SK-N-MC (cell line): Measurements from ENCODE around the gene PRKG1.
"Not testable (repeated sequence)": the region's sequence is repeated elsewhere in the genome, so short reads cannot be mapped to it uniquely, and the experiment has no call there.

Experiments used
- DNase-seq: peaks from one replicate; pipeline ENCODE4 v3.0.0-alpha.2; 2011; ENCODE audit warnings: low read depth, low spot score
- H3K27ac ChIP-seq: fragments of 200-600 bp; sonication (generic); 2 replicates; pipeline ENCODE4 v1.5.1; 2016; ENCODE audit warnings: mixed run types
- H3K36me3 ChIP-seq: fragments of 200-600 bp; sonication (generic); 2 replicates; pipeline ENCODE4 v1.6.1; 2017; ENCODE audit warnings: antibody characterized with exemption, low read length, mixed read lengths; ENCODE audit not compliant: insufficient read depth
- H3K4me3 ChIP-seq: fragments of 200-600 bp; sonication (generic); 2 replicates; pipeline ENCODE4 v1.5.1; 2016
- H3K9ac ChIP-seq: fragments of 200-600 bp; sonication (generic); 2 replicates; pipeline ENCODE4 v1.8.0; 2017; ENCODE audit warnings: mixed run types, mixed read lengths; ENCODE audit not compliant: insufficient read length
- H3K9me3 ChIP-seq: fragments of 200-600 bp; sonication (generic); 2 replicates; pipeline ENCODE4 v1.6.1; 2017; ENCODE audit warnings: low read depth, mild to moderate bottlenecking, antibody characterized with exemption, low read length, moderate library complexity, mixed read lengths
- EZH2 ChIP-seq: fragments of 200-600 bp; sonication (generic); IDR thresholded peaks from one replicate; pipeline ENCODE4 v1.6.1; 2017; ENCODE audit warnings: antibody characterized with exemption
- FOXP2 ChIP-seq: optimal IDR thresholded peaks from 2 replicates; pipeline ENCODE3; 2011; ENCODE audit warnings: mild to moderate bottlenecking, moderate library complexity; ENCODE audit not compliant: insufficient read depth; ENCODE audit errors: extremely low read length, control extremely low read depth
- POLR2AphosphoS5 ChIP-seq: IDR thresholded peaks from 2 replicates; pipeline ENCODE4 v1.6.1; 2012; ENCODE audit warnings: mild to moderate bottlenecking, low read depth, low read length, borderline replicate concordance

PRKG1 gene

DNA sequence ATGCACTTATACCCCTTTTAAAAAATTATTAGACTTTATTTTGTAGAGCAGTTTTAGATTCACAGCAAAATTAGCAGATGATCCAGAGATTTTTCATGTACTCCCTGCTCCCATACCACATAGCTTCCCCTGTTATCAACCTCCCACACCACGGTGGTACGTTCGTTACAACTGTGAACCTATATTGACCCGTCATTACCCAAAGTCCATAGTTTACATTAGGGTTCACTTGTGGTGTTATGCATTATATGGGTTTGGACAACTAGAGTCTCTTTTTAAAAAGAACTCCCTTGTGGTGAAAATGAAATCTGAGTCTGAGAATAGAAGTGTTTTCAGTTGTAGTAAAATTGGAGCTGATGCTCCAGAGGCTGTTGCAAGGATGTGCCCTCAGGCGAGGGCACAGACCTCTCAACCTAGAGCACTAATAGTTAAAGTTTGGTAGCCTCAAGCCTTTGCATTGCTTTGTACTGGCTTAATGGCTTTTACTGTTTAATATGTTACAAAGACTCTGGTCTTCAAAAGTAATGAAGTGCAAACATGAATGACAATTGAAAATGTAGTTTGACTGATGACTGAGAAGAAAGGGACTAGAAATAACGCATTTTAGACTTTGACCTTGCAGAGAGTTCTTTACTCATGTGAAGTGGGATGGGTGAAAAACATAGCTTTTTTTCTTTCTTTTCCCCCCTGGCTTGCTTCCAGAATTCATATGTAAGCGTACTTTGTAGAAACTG is 655.7 kb downstream of the PRKG1 start:
- no peak overlapping the region for H3K27ac ChIP-seq
- DNase-seq: no peak

DNA sequence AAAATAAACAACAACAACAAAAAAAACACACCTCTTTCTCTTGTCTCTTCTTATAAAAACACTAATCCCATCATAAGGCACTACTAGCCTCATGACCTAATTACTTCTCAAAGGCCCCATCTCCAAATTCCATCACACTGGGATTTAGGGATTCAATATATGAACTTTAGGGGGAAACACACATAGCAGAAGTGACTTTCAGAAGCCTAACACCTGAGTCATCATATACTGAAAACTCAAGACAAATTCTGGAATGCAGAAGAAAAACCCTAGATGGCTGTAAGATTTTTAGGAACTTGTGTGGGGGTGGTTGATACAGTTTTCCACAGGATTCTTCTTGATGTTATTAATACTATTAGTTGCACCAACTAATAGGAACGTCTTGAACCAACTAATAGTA is 658.8 kb downstream of the PRKG1 start:
- no peak for DNase-seq
- Histone ChIP-seq H3K9ac (no peak overlapping the region), H3K27ac (no peak overlapping the region), H3K4me3 (no peak overlapping the region), H3K36me3 (no peaks in the 10 kb centered on the region), H3K9me3 (no peaks in the 10 kb centered on the region)
- no peak for TF ChIP-seq FOXP2
- TF ChIP-seq POLR2AphosphoS5: no peak
- no peak for TF ChIP-seq EZH2

More for the DNA sequence above, 655.7 kb downstream of the PRKG1 start:
- no peak for TF ChIP-seq FOXP2
- TF ChIP-seq POLR2AphosphoS5: no peak
- TF ChIP-seq EZH2: no peak
- H3K4me3 ChIP-seq: no peak overlapping the region
- H3K9ac ChIP-seq: no peak overlapping the region
- H3K9me3 ChIP-seq: no peaks in the 10 kb centered on the region
- no peaks in the 10 kb centered on the region for H3K36me3 ChIP-seq

DNA sequence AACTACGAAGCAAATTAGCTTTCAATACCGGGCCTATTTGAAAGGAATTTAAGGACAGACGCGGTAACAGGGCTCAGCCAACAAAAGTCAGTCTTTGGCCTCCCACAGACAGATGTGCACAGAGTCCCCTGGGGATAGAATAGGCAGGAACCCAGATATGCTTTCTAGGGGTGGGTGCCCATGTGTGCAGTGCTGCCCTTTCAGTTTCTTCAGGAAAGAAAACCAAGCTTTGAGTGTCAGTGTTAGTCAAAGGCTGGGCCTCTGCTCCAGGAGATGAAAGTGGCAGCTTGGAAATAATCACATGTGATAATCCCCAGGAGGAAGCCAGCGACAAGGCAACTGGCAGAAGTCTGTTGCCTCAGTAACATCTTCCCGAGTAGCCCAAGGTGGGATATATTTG is 668.9 kb downstream of the PRKG1 start:
- DNase-seq: no peak
- H3K4me3 ChIP-seq: no peak overlapping the region
- no peak overlapping the region for H3K27ac ChIP-seq
- H3K36me3 ChIP-seq: no peaks in the 10 kb centered on the region
- TF ChIP-seq FOXP2: no peak
- no peak for TF ChIP-seq POLR2AphosphoS5
- no peak for TF ChIP-seq EZH2
- no peak overlapping the region for H3K9ac ChIP-seq
- H3K9me3 ChIP-seq: no peaks in the 10 kb centered on the region

DNA sequence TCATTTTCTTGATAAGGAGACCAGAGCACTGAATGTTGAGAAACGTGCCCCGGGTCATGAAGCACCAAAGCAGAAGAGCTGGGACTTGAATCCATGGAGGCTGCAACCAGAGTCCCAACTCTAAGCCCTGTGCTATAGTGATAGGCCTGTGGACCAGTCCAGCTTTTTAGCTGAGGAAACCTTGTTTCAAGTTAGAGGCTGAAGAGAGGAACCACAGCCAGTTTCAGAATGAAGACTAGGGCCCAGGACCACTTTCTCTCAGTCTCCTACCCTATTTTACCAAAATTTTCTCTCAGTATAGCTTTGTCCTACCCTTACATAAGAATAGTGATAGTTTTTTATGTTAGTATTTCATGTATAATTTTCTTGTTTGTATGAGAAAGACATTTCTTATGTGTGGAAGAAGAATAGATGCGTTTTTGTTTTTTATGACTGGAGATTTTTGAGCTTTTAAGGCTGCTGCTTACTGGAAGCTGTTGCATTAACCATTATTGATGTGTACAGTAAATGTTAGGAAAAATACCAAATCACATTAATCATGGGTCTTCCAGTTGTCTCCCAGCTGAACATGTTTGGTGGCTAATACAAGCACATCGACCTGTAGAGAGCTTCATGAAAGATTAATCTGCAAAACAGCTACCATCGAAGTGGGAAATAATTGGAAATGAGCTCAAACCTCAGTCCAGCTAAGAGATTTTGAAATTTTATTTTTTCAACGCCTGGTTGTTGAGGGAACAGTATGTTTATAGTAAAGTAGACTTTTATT is 670.1 kb downstream of the PRKG1 start:
- no peak for DNase-seq
- Histone ChIP-seq H3K9me3 (no peaks in the 10 kb centered on the region), H3K27ac (no peak overlapping the region), H3K9ac (no peak overlapping the region), H3K4me3 (no peak overlapping the region), H3K36me3 (no peaks in the 10 kb centered on the region)
- no peak for TF ChIP-seq FOXP2
- no peak for TF ChIP-seq EZH2
- no peak for TF ChIP-seq POLR2AphosphoS5

DNA sequence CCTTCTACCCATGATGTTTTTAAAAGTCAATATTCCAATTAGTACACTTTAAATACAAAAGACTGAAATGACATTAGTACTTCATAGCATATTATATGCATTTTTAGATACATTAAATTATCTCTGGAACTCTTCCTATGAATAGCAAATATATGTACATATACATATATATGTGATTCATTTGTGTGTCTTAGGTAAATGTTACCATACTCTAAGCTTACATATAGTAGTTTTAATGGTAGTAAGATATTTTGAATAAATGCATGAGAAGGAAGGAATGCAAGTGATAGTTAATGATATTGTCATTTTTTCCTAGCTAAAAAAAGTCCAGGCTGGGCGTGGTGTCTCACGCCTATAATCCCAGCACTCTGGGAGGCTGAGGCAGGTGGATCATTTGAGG is 671.1 kb downstream of the PRKG1 start:
- no peak overlapping the region for H3K4me3 ChIP-seq
- no peak for DNase-seq
- TF ChIP-seq EZH2 (no peak), FOXP2 (no peak), POLR2AphosphoS5 (no peak)
- no peak overlapping the region for H3K9ac ChIP-seq
- no peaks in the 10 kb centered on the region for H3K36me3 ChIP-seq
- no peaks in the 10 kb centered on the region for H3K9me3 ChIP-seq
- no peak overlapping the region for H3K27ac ChIP-seq

DNA sequence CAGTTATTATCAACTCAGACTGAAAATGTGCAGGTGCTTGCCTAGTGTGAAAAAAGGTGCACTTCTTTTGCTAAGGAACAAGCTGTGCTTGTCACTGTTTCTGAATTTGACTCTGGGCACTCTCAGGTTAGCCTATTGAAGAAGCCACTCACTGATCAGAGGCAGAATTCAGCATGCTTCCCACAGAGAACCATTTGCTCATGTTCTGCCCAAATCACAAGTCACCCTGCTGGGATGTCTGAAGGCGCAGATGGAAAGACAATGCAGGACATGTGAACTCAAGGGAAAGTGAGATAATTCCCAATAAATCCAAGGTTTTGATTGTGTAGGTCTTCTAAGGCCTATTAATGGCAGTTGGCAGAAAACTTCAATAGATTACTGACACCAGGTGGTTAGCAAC is 672.9 kb downstream of the PRKG1 start:
- H3K9me3 ChIP-seq: no peaks in the 10 kb centered on the region
- no peak overlapping the region for H3K27ac ChIP-seq
- H3K9ac ChIP-seq: no peak overlapping the region
- TF ChIP-seq FOXP2 (no peak), POLR2AphosphoS5 (no peak), EZH2 (no peak)
- no peak for DNase-seq
- H3K36me3 ChIP-seq: no peaks in the 10 kb centered on the region
- H3K4me3 ChIP-seq: no peak overlapping the region

DNA sequence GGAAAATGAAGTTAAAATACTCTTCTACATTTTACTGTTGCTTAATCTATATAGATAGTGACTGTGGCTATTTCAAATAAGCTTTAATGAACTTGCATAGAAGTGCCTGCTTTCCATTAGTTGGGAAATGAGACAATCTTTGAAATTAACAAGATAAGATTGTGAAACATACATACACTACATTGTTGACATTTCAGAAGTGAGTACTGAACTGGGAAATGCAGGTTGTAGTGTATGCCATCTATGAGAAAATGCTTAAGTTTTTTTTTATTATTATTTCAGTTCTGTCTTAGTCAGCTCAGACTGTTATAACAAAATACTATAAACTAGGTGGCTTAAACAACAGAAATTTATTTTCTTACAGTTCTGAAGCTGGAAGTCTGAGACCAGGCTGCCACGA is 674.7 kb downstream of the PRKG1 start:
- H3K27ac ChIP-seq: no peak overlapping the region
- DNase-seq: no peak
- no peak overlapping the region for H3K4me3 ChIP-seq
- TF ChIP-seq POLR2AphosphoS5: no peak
- TF ChIP-seq FOXP2: no peak
- TF ChIP-seq EZH2: no peak
- H3K9me3 ChIP-seq: no peaks in the 10 kb centered on the region
- H3K36me3 ChIP-seq: no peaks in the 10 kb centered on the region
- H3K9ac ChIP-seq: no peak overlapping the region

DNA sequence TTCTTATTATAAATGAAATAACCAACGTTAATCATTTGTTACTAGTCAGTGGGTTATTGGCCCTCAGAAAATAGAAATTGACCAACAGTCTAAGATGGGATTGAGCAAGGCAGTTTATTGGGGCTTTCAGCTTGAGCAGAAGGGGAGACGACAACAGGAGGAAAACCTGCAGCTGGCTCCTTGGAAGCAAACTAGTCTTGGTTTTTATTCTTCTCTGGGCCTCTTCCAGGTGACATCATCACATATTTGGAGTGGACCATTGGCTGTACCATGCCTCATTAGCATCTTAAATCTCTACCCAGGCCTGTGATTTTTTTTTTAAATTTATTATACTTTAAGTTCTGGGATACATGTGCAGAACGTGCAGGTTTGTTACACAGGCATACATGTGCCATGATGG is 684.1 kb downstream of the PRKG1 start:
- no peak for DNase-seq
- Histone ChIP-seq H3K4me3 (no peak overlapping the region), H3K9ac (no peak overlapping the region), H3K27ac (no peak overlapping the region), H3K36me3 (no peaks in the 10 kb centered on the region), H3K9me3 (no peaks in the 10 kb centered on the region)
- no peak for TF ChIP-seq FOXP2
- TF ChIP-seq EZH2: no peak
- TF ChIP-seq POLR2AphosphoS5: no peak

DNA sequence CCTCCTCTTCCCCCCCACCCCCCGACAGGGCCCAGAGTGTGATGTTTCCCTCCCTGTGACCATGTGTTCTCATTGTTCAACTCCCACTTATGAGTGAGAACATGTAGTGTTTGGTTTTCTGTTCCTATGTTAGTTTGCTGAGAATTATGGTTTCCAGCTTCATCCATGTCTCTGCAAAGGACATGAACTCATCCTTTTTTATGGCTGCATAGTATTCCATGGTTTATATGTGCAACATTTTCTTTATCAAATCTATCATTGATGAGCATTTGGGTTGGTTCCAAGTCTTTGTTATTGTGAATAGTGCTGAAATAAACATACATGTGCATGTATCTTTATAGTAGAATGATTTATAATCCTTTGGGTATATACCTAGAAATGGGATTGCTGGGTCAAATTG is 684.6 kb downstream of the PRKG1 start:
- not testable (repeated sequence) for DNase-seq, H3K9me3 ChIP-seq, H3K27ac ChIP-seq, H3K36me3 ChIP-seq, H3K4me3 ChIP-seq, H3K9ac ChIP-seq

DNA sequence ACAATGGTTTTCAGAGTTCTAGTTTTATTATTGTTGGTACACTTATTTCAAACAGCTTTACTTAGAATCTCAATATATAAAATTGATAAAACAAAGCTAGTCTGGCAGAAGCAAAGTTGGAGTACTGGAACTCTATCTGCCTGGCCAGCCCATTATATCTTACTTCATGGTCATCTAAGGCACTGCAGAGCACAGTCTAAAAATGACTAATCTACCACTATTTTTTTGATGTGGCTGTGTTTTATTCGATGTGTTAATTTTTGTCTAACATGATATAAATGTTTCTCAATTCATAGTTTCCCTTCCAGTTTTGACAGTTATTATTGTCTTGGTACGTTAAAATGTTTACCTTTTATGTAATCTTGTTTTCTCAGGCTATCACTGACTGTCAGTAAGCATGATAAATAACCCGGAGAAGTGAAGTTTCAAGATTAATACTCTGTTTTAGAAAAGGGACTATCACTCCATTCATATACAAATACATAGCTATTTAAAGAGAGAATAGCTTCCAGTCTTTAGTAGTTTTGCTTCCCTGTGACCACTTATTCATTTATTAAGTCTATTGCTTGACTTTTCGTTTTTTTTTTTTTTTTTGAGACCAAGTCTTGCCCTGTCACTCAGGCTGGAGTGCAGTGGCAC is 685.7 kb downstream of the PRKG1 start:
- Histone ChIP-seq H3K9ac (no peak overlapping the region), H3K36me3 (no peaks in the 10 kb centered on the region), H3K27ac (no peak overlapping the region), H3K4me3 (no peak overlapping the region), H3K9me3 (no peaks in the 10 kb centered on the region)
- DNase-seq: no peak
- TF ChIP-seq POLR2AphosphoS5 (no peak), FOXP2 (no peak), EZH2 (no peak)
